ENCODE measurements around the gene WDR26.
"Not testable (repeated sequence)": the region's sequence is repeated elsewhere in the genome, so short reads cannot be mapped to it uniquely, and the experiment has no call there.

WDR26 gene

GRCh38 chr1:224387943-224388342, 46.7 kb downstream of the WDR26 start:
- DNase-seq = no peak

GRCh38 chr1:224387302-224387912, 47.2 kb downstream of the WDR26 start:
- no peak for DNase-seq

GRCh38 chr1:224383218-224383617, 51.4 kb downstream of the WDR26 start:
- DNase-seq = no peak

DNA sequence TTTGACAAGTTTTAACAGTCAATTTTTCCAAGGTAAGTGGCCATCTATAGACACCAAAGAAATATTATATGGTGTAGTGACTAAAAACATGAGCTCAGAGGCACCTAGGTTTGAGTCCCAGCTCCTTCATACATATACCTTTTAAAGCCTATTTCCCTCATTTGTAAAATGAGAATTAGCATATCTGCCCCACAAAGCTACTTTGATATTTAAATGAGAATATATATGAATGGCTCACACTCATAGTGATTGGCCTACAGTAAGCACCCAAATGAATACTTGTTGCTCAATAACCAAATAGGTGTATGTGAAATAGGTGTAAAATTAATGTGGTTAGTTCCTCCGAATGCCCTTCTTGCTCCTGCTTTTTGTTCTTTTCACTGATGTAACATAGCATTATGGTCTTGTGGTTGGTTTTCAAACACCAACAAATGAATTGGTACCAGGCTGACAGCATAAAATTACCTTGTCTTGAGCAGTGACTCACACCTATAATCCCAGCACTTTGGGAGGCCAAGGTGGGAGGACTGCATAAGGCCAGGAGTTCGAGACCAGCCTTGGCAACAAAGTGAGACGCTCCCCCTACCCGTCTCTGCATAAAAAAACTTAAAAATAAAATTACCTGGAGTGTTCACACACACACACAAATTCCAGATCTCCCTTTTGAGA, 52.6 kb downstream of the WDR26 start:
- DNase-seq = no peak

- DNase-seq = no peak
Observed at GRCh38 chr1:224380003-224380402, 54.6 kb downstream of the WDR26 start.

- no peak for DNase-seq
Observed at GRCh38 chr1:224378855-224379631, 55.6 kb downstream of the WDR26 start.

DNA sequence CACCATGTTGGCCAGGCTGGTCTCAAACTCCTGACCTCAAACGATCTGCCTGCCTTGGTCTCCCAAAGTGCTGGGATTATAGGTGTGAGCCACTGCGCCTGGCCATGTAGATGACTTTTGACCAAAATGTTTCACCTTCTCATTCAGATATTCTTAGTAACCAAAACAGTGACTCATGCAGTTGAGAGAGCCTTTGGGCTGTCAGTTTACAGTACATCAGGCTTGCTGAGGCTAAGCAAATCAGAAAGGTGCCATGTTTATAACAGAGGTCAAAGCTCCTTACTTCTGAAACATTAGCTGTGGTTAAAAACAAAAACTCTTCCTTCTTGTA, 57.0 kb downstream of the WDR26 start:
- DNase-seq = peak; percentile 16

DNA sequence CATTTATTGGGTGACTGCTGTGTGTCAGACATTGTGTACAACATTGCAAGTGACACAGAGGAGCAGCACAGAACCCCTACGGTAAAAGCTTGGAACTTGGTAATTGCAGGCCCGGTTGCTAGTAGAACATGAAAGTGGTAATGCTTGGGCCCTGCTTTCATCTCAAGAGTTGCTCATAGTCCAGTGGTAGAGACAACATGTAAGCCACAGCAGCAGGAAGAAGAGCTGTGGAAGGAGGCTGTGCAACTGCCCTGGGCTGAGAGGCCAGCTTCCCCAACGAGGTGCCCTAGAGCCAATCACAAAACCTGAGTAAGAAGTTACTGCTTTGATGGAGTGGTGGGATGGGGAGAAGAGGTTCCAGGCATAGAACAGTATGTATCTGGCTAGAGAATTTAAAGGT, 59.5 kb downstream of the WDR26 start:
- DNase-seq = no peak

DNA sequence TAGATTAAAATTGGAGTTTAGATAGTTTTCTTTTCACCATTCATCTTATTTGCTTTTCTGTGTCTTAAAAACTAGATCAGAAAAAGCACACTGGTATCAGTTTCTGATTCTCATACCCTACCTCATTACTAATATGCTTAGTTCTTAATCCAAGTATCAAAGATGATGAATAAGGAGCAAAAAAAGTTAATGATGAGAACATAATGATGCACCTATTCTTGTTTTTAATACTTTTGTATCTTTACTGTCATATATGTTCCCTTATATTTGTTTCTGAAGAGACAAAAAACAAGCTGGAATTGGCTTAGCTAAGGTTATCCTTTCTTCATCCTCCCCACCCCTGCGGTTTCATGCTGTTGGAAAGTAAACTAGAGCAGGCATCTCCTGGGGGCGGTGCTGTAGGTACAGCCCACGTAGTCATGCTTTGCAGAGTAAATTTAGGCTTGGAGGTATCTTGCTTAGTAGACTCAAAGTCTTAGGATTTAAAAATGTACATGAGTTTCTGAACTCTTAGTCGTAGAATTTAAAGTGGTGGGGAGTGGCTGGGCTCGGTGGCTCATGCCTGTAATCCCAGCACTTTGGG, 61.5 kb downstream of the WDR26 start:
- DNase-seq = no peak

DNA sequence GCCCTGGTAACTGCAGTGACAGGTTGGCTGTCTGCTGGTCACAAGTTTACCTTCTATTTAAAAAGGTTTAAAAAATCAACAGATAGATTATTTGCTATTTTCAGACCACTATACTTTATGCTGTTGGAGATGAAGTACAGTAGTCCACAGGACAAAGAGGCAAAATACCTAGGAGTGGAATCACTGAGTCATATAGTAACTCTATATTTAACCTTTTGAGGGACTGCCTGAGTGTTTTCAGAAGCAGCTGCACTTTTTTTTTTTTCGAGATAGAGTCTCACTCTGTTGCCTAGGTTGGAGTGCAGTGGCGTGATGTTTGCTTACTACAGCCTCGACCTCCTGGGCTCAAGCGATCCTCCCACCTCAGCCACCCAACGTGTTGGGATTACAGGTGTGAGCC, 66.2 kb downstream of the WDR26 start:
- DNase-seq = no peak

DNA sequence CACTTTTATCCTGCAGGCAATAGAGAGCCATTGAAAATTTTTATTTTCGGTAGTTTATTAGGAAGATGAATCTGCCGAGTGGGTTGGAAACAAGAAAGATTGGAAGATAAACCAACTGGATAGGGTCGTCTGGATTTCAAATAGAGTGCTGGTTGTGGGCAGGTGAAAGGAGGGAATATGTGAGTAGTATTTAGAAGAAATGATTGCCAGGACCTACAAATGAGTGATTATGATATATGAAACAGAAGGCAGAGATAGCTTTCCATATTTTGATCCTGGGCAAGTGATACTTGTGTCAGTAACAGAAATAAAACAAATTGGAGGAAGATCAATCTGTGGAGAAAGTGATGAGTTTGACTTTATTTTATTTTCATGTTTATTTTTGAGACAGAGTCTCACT, 75.4 kb downstream of the WDR26 start:
- no peak for DNase-seq

GRCh38 chr1:224358237-224358636, 76.4 kb downstream of the WDR26 start:
- no peak for DNase-seq

GRCh38 chr1:224357626-224358124, 76.9 kb downstream of the WDR26 start:
- no peak for DNase-seq

DNA sequence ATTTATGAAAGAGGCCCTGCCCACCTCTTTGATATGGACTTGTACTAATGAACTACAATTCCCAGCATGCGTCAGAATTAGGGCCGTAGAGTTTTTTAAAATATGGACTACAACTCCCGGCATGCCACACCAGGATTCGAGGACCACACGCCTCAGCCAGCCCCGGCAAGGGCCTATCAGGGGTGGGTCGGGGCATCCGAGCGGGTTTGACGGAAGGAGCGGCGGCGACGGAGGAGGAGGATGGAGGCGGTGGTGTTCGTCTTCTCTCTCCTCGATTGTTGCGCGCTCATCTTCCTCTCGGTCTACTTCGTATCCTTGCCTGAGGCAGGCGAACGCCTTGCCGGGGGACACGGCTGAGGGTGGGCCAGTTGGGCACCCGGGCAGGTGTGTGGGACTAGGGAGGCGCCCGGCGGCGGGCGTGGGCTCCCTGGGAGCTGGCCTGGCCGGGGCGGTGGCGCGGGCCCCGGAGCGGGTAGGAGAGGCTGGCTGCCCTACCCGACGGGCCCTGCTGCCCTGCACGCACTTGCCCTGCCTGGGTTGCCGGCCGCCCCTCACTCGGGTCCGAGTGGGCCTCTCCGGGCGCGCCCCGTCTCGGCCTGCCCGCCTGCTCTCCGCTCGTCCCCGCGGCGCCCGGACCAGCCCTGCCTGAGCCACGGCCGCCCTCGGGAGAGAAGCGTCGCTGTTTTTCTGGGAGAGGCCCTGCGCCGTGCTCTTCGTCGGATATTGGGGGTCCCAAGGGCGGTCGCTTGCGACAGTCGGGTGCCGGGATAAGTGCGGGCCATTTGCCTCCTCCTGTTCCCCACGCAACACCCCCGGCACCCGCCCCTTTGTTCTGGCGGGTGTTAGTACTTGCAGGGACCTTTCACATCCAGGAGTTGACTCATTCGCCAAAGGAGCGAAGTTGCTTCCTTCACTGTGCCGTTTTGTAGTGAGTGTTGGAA, 77.6 kb downstream of the WDR26 start, which contains the start of gene CNIH4:
Gene CNIH4 (plus strand): TSS at position 195 of the 941 bp plus-strand sequence. CDS start 46 bp downstream, at position 241.
- peak; percentile 96 for DNase-seq

DNA sequence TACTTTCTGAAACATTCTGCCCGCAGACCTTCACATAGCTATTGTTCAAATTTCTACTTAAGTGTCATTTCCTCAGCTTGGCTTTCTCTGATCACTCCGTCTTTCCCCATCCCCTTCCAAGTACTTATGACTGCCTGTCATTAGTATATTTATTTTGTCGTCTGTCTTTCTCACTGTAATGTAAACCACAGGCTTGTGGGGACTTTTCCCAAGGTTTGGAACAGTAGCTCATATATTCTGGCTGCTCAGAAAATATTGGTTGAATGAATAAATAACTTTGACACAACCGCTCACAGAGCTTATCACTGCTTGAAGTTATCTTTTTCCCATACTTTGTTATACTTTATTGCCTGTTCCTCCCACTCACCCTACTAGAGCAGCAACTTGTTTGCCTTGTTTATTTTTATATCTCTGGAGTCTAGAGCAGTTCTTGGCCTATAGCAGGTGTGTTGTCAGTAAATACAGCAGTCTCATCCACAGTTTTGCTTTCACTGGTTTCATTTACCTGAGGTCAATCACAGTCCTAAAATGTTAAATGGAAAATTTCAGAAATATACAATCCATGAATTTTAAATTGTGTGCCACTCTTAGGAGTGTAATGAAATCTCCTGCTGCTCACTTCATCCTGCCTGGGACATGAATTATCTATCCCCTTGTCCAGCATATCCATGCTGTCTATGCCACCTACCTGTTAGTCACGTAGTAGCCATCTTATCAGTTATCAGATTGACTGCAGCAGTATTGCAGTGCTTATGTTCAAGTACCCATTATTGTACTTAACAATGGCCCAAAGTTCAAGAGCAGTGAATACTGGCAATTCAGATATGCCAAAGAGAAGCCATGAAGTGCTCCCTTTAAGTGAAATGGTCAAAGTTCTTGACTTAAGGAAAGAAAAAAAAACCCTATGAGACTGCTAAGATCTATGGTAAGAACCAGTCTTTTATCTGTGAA, 80.3 kb downstream of the WDR26 start:
- DNase-seq = no peak

DNA sequence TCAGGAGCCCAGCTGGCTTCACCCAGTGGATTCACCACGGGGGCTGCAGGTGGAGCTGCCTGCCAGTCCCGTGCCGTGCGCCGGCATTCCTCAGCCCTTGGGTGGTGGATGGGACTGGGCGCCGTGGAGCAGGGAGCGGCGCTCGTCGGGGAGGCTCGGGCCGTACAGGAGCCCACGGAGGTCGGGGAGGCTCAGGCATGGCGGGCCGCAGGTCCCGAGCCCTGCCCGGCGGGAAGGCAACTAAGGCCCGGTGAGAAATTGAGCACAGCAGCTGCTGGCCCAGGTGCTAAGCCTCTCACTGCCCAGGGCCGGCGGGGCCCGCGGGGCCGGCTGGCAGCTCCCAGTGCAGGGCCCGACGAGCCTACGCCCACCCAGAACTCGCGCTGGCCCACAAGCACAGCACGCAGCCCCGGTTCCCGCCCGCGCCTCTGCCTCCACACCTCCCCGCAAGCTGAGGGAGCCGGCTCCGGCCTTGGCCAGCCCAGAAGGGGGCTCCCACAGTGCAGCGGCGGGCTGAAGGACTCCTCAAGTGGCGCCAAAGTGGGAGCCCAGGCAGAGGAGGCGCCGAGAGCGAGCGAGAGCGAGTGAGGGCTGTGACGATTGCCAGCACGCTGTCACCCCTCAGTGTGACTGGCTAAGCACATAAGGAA, 82.0 kb downstream of the WDR26 start:
- not testable (repeated sequence) for DNase-seq

DNA sequence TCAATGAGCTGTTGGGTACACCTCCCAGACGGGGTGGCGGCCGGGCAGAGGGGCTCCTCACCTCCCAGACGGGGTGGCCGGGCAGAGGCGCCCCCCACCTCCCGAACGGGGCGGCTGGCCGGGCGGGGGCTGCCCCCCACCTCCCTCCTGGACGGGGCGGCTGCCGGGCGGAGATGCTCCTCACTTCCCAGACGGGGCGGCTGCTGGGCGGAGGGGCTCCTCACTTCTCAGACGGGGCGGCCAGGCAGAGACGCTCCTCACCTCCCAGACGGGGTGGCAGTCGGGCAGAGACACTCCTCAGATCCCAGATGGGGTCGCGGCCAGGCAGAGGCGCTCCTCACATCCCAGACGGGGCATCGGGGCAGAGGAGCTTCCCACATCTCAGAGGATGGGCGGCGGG, 84.9 kb downstream of the WDR26 start:
- DNase-seq = not testable (repeated sequence)

DNA sequence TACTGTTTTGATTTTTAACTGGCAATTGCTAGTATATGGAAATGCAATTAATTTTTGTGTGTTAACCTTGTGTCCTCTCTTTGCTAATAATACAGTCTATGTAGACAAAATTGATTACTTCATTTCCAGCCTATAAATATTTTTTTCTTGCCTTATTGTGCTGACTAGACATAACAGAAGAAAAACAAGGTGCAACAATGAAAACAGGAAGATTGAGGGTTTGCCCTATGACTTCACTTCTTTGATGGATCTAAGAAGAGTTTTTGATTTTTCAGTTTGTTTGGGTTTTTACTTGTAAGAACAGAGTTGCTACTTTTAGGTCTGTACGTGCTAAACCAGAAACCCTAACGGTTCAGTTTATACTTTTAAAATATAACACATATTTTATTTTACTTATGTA, 86.5 kb downstream of the WDR26 start:
- no peak for DNase-seq

GRCh38 chr1:224343679-224344078, 90.9 kb downstream of the WDR26 start:
- no peak for DNase-seq

Measured in amniotic stem cell (primary cell).